Activated CD4-positive, alpha-beta T cell treated with anti-CD3 and anti-CD28 coated beads for 48 hours (primary cell): ENCODE results near the gene SNAP47.
A peak's percentile ranks its signal among the peaks of the same experiment; 100 is the strongest.
"Not testable (repeated sequence)": the region's sequence is repeated elsewhere in the genome, so short reads cannot be mapped to it uniquely, and the experiment has no call there.

ENCODE experiments used
- DNase-seq: peaks from one replicate; pipeline ENCODE4 v3.0.0-alpha.2; 2020

The SNAP47 gene

GRCh38 chr1:227734856-227735538, at the start of gene SNAP47, which contains the start of gene JMJD4:
Gene SNAP47, plus strand, starts transcription at chr1:227735435. Its CDS starts 12,302 bp downstream, at chr1:227747737.
Gene JMJD4, minus strand, starts transcription at chr1:227735302. Its CDS starts 29 bp downstream, at chr1:227735273.
- DNase-seq, result peak; percentile 94

DNA sequence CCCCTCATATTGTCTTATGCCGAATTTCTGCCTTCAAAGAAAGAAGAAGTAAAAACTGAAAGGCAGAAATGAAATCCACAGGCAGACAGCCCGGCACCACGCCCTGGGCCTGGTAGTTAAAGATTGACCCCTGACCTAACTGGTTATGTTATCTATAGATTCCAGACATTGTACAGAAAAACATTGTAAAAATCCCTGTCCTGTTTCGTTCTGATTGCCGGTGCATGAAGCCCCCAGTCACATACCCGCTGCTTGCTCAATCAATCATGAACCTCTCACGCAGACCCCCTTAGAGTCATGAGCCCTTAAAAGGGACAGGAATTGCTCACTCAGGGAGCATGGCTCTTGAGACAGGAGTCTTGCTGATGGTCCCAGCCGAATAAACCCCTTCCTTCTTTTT, 49.4 kb upstream of the SNAP47 start:
- DNase-seq, result no peak

DNA sequence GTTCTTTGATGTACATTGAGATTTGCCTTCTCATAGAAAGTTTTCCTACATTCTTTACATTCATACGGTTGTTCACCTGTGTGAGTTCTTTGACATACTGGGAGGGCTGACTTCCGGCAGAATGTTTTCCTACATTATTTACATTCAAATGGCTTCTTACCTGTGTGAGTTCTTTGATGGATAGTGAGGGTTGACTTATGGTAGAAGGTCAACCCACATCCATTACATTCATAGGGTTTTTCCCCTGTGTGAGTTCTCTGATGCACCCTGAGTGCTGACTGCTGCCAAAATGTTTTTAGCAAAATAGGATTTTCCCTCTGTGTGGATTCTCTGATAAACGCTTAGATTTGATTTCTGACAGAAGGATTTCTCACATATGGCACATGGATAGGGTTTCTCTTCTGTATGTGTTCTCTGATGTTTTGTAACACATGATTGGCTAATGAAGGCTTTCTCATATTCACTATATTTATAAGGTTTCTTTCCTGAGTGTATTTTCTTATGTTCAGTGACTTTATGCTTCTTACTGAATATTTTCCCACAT, 37.8 kb upstream of the SNAP47 start:
- DNase-seq, result no peak

DNA sequence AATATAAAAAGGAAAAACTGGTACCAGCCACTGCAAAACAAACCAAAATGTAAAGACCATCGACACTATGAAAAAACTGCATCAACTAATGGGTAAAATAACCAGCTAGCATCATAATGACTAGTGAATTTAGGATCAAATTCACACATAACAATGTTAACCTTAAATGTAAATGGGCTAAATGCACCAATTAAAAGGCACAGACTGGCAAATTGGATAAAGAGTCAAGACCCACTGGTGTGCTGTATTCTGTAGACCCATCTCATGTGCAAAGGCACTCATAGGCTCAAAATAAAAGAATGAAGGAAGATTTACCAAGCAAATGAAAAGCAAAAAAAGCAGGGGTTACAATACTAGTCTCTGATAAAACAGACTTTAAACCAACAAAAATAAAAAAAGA, 33.6 kb upstream of the SNAP47 start:
- not testable (repeated sequence) for DNase-seq

- DNase-seq, result no peak
Measured at GRCh38 chr1:227707846-227708245, 27.4 kb upstream of the SNAP47 start.

DNA sequence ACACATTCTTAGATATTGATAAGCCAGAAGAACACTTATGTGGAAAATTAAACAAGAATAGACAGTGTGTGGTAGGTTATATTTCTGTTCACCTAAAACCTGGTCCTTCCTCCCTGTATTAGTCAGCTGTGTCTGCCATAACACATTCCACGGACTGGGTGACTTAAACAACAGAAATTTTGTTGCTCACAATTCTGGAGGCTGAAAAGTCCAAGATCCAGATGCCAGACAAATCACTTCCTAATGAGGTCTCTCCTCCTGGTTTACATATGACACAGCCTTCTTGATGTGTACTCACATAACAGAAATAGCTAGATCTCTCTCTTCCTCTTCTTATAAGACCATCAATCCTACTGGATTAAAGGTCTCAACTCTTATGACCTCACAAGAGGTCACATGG, 25.8 kb upstream of the SNAP47 start:
- no peak for DNase-seq

DNA sequence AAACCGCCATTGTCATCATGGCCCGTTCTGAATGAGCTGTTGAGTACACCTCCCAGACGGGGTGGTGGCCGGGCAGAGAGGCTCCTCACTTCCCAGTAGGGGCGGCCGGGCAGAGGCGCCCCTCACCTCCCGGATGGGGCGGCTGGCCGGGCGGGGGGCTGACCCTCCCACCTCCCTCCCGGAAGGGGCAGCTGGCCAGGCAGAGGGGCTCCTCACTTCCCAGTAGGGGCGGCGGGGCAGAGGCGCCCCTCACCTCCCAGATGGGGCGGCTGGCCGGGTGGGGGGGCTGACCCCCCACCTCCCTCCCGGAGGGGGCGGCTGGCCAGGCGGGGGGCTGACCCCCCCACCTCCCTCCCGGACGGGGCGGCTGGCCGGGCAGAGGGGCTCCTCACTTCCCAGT, 24.8 kb upstream of the SNAP47 start:
- not testable (repeated sequence) for DNase-seq

- no peak for DNase-seq
Measured at GRCh38 chr1:227712648-227713047, 22.6 kb upstream of the SNAP47 start.

- no peak for DNase-seq
Measured at GRCh38 chr1:227718932-227719331, 16.3 kb upstream of the SNAP47 start.

GRCh38 chr1:227723474-227723873, 11.8 kb upstream of the SNAP47 start:
- DNase-seq, result no peak

DNA sequence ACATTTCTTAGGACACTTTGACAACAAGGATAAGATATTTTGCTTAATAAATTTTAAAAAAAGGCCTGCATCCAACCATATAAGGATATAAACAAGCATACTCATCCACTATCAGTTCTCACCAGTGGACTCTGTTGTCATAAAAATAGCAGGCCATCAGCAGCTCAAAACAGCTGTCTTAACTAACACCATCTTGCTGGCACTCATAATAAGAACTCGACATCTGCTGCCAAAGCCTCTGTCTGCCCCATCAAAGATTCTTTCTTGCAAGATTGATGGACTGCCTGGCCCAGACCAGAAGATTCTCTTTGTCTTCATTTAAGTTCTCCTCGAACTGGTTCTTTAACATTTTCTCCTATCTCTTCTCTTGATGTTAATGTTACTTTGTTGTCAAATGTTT, 10.2 kb upstream of the SNAP47 start:
- no peak for DNase-seq

DNA sequence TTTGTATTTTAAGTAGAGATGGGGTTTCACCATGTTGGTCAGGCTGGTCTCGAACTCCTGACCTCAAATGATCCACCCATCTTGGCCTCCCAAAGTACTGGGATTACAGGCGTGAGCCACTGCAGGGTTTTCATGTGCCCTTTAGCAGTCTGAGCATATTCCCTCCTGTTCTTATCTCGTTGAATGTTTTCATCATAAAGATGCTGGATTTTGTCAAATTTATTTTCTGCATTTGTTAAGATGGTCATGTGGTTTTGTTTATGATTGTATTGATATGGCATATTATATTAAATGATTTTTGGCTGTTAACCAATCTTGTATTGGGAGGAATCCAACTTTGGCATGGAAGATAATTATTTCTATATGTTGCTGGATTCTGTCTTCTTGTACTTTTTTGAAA, 8.9 kb upstream of the SNAP47 start:
- DNase-seq, result no peak

GRCh38 chr1:227726924-227727599, 8.2 kb upstream of the SNAP47 start:
- DNase-seq, result no peak

DNA sequence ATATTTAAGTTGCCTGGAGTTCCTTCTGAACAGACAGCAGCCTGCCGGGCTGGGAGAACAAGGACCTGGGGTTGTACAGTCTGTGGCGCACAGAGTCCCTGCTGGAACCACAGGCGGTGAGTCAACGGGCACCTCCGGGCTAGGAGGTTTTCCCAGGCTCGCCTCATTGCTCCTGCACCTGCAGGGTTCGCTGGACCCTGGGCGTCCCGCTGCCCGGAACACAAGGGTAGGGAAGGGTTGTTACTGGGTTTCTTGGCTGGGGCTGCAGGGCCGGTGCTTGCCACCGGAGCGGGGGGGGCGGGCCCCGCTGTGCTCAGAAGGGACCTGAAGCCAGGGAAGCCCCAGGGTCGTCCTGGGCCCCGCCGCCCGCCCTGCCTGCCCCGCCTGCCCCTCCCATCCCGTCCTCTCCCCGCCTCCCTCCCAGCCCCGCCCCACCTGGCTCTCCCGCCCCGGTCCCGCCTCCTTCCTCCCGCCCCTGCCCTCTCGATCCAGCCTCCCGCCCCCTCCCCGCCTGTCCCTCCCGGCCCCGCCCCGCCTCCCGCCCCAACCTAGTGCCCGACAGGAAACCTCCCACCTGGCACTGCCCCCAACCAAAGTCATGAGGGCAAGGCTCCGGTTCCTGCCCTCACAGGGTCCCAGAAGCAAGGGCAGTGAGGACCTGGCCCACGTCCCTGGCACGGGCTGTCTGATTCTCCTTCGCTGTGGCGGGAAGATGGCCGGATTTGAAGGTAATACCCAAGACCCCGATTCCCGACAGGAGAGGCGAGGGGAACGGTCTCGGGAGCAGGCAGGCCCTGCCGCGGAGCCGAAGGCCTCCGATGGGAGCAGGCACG, 7.0 kb upstream of the SNAP47 start:
- peak; percentile 76 for DNase-seq

DNA sequence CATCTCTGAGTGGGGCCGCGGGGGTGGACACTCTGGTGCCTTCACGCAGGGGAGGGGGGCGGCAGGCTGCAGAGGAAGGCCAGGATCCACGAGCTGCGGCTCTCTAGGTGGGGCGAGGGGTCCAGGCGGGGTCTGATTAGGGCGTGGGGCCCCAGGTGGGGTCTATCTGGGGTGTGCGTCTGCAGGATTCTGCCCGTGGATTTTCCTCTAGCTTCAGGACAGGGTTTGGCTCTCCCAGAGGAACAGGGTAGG, 6.4 kb upstream of the SNAP47 start:
- no peak for DNase-seq

DNA sequence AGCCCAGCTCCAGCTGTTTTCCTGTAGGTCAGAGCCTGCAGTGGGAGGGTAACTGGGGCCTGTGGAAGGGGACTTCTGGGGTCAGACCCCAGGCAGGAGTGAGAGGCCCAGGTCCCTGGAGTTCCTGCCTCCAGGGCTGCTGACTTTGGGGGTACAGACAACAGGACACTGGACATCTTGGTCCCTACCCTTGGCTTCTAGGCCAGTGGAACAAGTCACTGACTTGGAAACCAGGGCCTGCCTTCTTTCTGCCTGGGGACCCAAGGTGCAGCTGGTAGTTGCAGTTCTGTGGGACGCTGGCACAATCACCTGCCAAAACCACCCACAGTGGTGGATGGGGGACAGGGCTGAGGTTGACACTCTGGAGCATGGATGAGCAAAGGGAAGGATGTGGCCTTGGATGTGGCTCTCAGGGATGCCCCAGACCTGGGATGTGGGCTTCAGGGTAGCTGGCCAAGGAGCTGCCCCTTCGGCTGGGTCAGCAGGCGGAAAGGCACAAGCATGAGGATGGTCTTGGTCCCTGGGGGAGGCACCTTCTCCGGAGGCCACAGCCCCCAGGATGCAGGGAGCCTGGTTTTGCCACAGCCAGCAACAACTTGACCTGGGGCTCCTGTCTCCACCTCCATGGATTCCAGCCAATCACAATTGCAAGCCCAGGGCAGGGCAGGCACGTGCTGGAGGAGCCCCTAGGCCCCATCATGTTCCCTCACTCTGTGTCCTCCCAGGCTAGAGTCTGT, 5.9 kb upstream of the SNAP47 start:
- DNase-seq, result no peak

GRCh38 chr1:227729881-227730629, 5.2 kb upstream of the SNAP47 start:
- DNase-seq, result peak; percentile 68

DNA sequence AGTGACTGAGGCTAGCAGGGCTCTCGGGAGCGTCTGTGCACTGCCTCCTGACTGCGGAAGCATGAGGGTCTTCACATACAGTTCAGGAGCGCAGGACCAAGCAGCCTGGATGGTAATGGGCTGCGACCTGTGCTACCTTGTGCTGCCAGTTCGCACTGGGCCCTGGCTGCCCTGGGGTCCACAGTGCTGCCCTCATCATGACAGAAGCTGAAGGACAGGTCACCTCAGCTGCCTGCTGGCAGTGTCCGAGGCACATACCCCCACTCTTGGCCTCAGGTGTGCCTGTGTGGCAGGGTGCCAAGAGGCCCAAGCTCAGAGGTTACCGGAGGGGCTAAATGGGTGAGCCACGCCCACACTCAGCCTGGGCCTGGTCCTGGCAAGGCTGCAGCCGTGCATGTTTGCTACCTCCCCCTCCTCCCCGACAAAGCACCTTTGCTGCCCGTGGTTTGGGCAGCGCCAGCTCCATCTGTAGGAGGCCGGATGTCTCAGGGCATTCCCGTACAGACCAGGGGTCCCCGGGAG, 4.5 kb upstream of the SNAP47 start:
- no peak for DNase-seq

DNA sequence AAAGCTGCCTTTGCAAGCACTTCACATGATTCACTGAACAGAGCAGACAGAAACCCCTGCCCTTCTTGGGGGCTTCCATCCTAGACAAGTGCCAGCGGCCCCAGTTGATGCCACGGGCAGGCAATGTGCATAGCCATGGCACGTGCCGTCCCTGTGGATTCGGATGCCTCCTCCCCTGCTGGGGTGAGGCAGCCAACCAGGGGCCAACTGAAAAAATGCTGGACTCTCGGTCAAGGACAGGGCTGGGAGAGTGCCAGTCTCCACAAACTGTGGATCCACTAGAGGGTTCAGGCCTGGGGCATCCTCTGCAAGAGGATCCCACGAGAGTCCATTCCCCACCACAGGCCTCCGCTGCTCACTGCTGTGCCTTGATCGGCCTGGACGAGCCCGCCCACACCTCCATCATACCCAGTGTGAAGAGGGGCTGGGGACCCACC, 4.0 kb upstream of the SNAP47 start:
- no peak for DNase-seq

GRCh38 chr1:227731696-227732585, 3.3 kb upstream of the SNAP47 start:
- DNase-seq, result no peak
